Endothelial cell of umbilical vein (primary cell): ENCODE data around the gene PCGF5.
"Not testable (repeated sequence)": the region's sequence is repeated elsewhere in the genome, so short reads cannot be mapped to it uniquely, and the experiment has no call there.

Experiments
- FOS ChIP-seq: IDR thresholded peaks from 2 replicates; pipeline ENCODE4 v1.6.1; 2011; ENCODE audit warnings: mild to moderate bottlenecking, low read length, moderate library complexity, borderline replicate concordance; ENCODE audit not compliant: insufficient read depth
- JUN ChIP-seq: IDR thresholded peaks from 2 replicates; pipeline ENCODE4 v1.6.1; 2011; ENCODE audit warnings: borderline replicate concordance, low read depth; ENCODE audit not compliant: insufficient read length, insufficient read depth
- POLR2A ChIP-seq: IDR thresholded peaks from 2 replicates; pipeline ENCODE4 v1.6.1; 2012; ENCODE audit warnings: low read depth, mild to moderate bottlenecking, control low read depth, low read length
- POLR2AphosphoS5 ChIP-seq: IDR thresholded peaks from 2 replicates; pipeline ENCODE4 v1.6.1; 2012; ENCODE audit warnings: low read depth, mild to moderate bottlenecking, control low read depth, low read length, moderate library complexity; ENCODE audit not compliant: insufficient read depth
- TF ChIP-seq, protein P1 (sequence below), 2 donors: IDR thresholded peaks; 1 replicate in 1 of 2; 2 replicates in 1 of 2; pipeline ENCODE4 v1.5.1; 2011; ENCODE audit warnings: low read length in 2 of 2, mild to moderate bottlenecking in 2 of 2, moderate library complexity in 2 of 2, control low read depth in 1 of 2, inconsistent platforms in 1 of 2, low read depth in 1 of 2; ENCODE audit not compliant: insufficient read depth in 1 of 2; ENCODE audit errors: extremely low read depth in 1 of 2

DNA sequence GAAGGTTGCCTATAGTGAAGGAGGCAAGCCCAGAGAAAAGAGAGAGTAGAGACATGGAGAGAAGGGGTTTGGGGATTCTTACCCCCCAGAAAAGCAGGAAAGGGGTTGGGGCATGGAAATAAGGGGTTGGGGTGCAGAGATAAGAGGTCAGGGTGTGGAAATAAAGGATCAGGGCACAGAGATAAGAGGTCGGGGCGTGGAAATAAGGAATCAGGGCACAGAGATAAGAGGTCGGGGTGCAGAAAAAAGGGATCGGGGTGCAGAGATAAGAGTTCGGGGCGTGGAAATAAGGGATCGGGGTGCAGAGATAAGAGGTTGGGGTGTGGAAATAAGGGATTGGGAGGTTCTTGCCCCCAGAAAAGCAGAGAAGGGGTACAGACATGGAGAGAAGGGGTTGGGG lies 85.5 kb downstream of the PCGF5 start:
- not testable (repeated sequence) for TF ChIP-seq POLR2A, POLR2AphosphoS5, FOS, JUN
- TF ChIP-seq, protein P1, sequence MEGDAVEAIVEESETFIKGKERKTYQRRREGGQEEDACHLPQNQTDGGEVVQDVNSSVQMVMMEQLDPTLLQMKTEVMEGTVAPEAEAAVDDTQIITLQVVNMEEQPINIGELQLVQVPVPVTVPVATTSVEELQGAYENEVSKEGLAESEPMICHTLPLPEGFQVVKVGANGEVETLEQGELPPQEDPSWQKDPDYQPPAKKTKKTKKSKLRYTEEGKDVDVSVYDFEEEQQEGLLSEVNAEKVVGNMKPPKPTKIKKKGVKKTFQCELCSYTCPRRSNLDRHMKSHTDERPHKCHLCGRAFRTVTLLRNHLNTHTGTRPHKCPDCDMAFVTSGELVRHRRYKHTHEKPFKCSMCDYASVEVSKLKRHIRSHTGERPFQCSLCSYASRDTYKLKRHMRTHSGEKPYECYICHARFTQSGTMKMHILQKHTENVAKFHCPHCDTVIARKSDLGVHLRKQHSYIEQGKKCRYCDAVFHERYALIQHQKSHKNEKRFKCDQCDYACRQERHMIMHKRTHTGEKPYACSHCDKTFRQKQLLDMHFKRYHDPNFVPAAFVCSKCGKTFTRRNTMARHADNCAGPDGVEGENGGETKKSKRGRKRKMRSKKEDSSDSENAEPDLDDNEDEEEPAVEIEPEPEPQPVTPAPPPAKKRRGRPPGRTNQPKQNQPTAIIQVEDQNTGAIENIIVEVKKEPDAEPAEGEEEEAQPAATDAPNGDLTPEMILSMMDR (IDR thresholded peaks at IDR 0.05; ENCODE audit: extremely low read depth in 1 of 2, insufficient read depth in 1 of 2, low read depth in 1 of 2, low read length in 2 of 2), result not testable (repeated sequence)
